ENCODE data around the gene HLTF. TPM values are rescaled to one million over a fixed set of nuclear protein-coding genes. Genes with fewer than 3 reads are reported as not detected.

Gene HLTF, protein sequence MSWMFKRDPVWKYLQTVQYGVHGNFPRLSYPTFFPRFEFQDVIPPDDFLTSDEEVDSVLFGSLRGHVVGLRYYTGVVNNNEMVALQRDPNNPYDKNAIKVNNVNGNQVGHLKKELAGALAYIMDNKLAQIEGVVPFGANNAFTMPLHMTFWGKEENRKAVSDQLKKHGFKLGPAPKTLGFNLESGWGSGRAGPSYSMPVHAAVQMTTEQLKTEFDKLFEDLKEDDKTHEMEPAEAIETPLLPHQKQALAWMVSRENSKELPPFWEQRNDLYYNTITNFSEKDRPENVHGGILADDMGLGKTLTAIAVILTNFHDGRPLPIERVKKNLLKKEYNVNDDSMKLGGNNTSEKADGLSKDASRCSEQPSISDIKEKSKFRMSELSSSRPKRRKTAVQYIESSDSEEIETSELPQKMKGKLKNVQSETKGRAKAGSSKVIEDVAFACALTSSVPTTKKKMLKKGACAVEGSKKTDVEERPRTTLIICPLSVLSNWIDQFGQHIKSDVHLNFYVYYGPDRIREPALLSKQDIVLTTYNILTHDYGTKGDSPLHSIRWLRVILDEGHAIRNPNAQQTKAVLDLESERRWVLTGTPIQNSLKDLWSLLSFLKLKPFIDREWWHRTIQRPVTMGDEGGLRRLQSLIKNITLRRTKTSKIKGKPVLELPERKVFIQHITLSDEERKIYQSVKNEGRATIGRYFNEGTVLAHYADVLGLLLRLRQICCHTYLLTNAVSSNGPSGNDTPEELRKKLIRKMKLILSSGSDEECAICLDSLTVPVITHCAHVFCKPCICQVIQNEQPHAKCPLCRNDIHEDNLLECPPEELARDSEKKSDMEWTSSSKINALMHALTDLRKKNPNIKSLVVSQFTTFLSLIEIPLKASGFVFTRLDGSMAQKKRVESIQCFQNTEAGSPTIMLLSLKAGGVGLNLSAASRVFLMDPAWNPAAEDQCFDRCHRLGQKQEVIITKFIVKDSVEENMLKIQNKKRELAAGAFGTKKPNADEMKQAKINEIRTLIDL
- total RNA-seq, result 40.3 and 43.6 TPM in 2 replicates

DNA sequence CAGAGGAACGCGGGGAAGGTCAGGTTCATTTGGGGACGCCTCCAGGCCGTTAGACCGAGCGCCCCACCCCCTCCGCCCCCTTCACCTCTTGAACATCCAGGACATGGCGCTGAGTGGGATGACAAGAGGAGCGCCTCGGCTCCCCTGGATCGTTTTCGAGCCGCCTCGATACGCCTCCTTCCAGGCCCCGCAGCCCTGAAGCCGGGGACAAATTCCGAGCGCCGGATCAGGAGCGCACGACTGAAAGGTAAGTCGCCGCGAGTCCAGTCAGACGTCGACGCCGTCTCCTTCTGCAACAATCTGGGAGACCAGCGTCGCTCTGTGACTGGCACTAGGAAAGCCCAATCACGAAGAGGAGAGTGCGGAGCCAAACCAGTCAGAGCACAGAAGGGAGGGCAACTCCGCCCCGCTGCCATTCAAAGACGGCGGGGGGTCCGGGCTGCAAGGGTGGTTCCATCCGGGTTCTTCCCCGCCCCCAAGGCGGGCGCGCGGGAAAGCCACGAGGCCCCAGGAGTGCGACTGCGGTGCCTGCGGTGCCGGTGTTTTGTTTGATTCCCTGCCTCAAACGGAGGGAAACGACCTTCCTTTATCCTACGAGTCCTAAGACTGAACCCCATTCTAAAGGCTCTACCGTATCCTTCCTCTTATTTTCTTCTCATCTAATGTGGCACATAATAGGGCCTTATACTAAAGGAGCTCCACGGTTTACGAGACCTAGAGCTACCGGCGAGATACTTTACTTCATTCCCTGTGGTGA is at the start of gene HLTF:
TSS of gene HLTF (minus strand) at position 302 of the 757 bp plus-strand sequence. CDS start at position 105, 197 bp downstream.

DNA sequence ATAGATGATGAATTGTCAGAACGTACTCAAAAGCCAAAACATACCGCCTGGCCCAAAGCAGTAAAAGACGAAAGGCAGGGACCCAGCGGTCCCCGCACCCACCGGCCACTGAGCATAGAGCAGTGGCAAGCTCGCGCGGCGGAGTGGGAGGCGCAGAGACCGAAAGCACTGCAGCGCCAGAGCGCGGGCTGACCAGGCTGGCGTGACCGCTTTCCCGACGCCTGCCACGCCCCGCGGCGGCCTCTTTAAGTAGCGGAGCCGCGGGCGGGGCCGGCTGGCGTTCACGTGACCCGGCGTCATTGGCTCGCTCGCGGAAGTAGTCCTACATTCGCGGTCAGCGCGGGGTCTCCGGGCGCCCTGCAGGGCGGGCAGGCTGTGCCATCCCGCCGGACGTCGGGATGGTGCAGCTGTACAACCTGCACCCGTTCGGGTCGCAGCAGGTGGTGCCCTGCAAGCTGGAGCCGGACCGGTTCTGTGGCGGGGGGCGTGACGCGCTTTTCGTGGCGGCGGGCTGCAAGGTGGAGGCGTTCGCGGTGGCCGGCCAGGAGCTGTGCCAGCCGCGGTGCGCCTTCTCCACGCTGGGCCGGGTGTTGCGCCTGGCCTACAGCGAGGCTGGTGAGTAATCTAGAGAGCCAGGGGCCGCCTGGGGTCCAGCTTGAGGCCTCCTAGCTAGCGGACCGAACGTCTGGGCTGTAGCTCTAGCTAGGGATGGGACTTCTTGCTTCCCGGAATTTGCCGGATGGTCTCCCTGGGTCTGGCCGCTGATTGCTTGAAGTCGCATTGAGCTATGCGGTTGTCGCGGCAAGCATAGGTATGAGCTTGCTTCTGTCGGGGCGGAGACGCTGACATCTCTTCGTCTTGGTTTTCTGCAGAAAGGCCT is 43.2 kb upstream of the HLTF start, which contains the start of gene HPS3:
TSS of gene HPS3 (plus strand) at position 313 of the 880 bp plus-strand sequence. CDS start at position 399, 86 bp downstream.

DNA sequence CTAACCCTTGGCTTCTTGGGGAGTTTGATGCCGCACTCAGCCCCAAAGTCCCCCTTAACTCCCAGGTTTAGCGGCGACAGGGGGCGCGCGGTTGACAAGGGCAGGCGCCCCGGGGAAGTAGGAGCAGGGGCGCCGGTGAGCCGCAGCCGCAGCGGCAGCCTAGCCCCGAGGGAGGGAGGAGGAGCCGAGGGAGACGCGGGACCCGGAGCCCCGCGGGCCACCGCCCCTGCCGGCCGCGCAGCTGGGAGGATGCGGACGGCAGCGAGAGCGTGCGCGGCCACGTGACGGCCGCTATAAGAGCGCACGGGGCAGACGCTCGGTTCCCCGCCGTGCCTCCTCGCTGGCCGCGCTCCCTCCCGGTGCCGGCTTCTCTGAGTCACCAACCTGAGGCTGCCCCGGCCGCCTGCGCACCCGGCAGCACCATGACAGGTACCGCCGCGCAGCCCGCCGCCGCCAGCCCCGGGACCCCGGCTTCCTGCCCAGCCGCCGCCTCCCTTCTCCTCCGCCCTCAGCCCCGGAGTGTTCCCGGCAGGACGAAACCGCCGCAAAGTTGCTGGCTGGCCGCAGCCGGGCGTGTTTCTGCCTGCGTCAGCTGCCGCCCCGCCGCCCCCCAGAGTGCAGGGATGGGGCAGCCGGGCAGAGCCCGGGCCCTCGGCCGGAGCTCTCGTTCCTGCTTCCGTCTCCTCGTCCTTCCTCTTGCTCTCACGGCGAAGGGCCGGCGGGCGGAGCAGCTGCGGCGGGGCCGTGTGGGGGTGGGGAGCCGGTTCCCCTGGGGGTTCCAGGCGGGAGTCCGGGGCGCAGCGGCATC is 94.9 kb downstream of the HLTF start, which contains the start of gene GYG1:
TSS of gene GYG1 (plus strand) at position 322 of the 808 bp plus-strand sequence. CDS start at position 423, 101 bp downstream.

Small RNA genes lying within 50 kb of the gene (small RNA-seq; reads per million reads assigned to genes)
- gene RF00019, result not detected

Other genes with a start within 250 kb of the HLTF start
- gene CPA3, start 221.2 kb downstream of the HLTF start, total RNA-seq, result 13.7 and 16.1 TPM in 2 replicates
- gene GYG1, start 95.0 kb downstream of the HLTF start, total RNA-seq, result 50.9 and 51.3 TPM in 2 replicates
- gene HPS3, start 43.1 kb upstream of the HLTF start, total RNA-seq, result 25.3 and 32.6 TPM in 2 replicates
- under 0.01 TPM in 1 of 2 replicates, not detected in the other for gene CP, start 135.3 kb upstream of the HLTF start, total RNA-seq
- gene TM4SF18, start 247.1 kb upstream of the HLTF start, total RNA-seq, result 156 and 234 TPM in 2 replicates